CD4-positive, alpha-beta T cell (primary cell): ENCODE measurements around the gene LSM14A. TPM values are rescaled to one million over a fixed set of nuclear protein-coding genes. Genes with fewer than 3 reads are reported as not detected.

Experiments used
- ATAC-seq: fragments of 200-7000 bp; cut with Tn5 transposase; one replicate; pipeline ENCODE4 v1.10.0; 2022; ENCODE audit warnings: mild to moderate bottlenecking; ENCODE audit not compliant: poor library complexity
- CTCF ChIA-PET: fragments of 350-600 bp; sonication (Branson Sonifier 250); formaldehyde crosslinking; loops from one replicate; lab custom pipeline; 2021; ENCODE audit warnings: antibody characterized with exemption, inconsistent platforms; lab: Charles Lee
- POLR2A ChIA-PET: fragments of 350-600 bp; sonication (Branson Sonifier 250); formaldehyde crosslinking; loops from one replicate; lab custom pipeline; 2021; ENCODE audit warnings: antibody characterized with exemption, inconsistent platforms; lab: Charles Lee
- DNase-seq, 14 experiments: peaks; one replicate each; pipeline ENCODE4 v3.0.0-alpha.2; 2013 to 2020; ENCODE audit warnings: mixed read lengths in 2 of 14
- H3K27ac ChIP-seq, 2 donors: one replicate each; pipeline versions ENCODE4 v1.5.1 to v1.7.0; 2013; ENCODE audit warnings: low read length in 2 of 2, low read depth in 1 of 2, mild to moderate bottlenecking in 1 of 2
- H3K27me3 ChIP-seq, 2 experiments: 1 replicate in 1 of 2; 2 replicates in 1 of 2; pipeline versions ENCODE4 v1.6.1 to v1.7.0; 2013; ENCODE audit warnings: low read length in 2 of 2, control low read depth in 1 of 2, mild to moderate bottlenecking in 1 of 2, moderate library complexity in 1 of 2; ENCODE audit not compliant: insufficient read depth in 2 of 2, control insufficient read depth in 1 of 2
- H3K36me3 ChIP-seq: one replicate; pipeline ENCODE4 v1.6.1; 2013; ENCODE audit warnings: low read length, control low read depth; ENCODE audit not compliant: insufficient read depth
- H3K4me1 ChIP-seq: one replicate; pipeline ENCODE4 v1.6.1; 2013; ENCODE audit warnings: low read length, control low read depth; ENCODE audit not compliant: insufficient read depth
- H3K4me3 ChIP-seq: one replicate; pipeline ENCODE4 v1.5.1; 2013; ENCODE audit warnings: mild to moderate bottlenecking, low read length, moderate library complexity
- H3K9me3 ChIP-seq, 2 experiments: 1 replicate in 1 of 2; 2 replicates in 1 of 2; pipeline versions ENCODE4 v1.6.1 to v1.7.0; 2013; ENCODE audit warnings: low read length in 2 of 2, mild to moderate bottlenecking in 2 of 2, control low read depth in 1 of 2, moderate library complexity in 1 of 2; ENCODE audit not compliant: control insufficient read depth in 1 of 2, insufficient read depth in 1 of 2
- H3K27ac Mint-ChIP-seq: one replicate; pipeline ENCODE4 v1.8.0; 2020; ENCODE audit warnings: mixed read lengths
- H3K27me3 Mint-ChIP-seq: one replicate; pipeline ENCODE4 v1.8.0; 2021; ENCODE audit warnings: mixed read lengths
- H3K36me3 Mint-ChIP-seq: one replicate; pipeline ENCODE4 v1.8.0; 2021; ENCODE audit warnings: low read depth, mixed read lengths
- H3K4me1 Mint-ChIP-seq: one replicate; pipeline ENCODE4 v1.8.0; 2021; ENCODE audit warnings: low read depth, mixed read lengths
- H3K4me3 Mint-ChIP-seq: one replicate; pipeline ENCODE4 v1.8.0; 2020; ENCODE audit warnings: mild to moderate bottlenecking, mixed read lengths
- H3K9me3 Mint-ChIP-seq: one replicate; pipeline ENCODE4 v1.8.0; 2020; ENCODE audit warnings: mixed read lengths
- intact Hi-C, 2 experiments: fragments of 100-400 bp; cut with DNase I in 1 of 2; cut with micrococcal nuclease in 1 of 2; formaldehyde crosslinking; loops; one replicate each; pipeline versions ENCODE4 v1.15.1 to v1.9.0; 2023 to 2025; cut with DNase I, micrococcal nuclease
- total RNA-seq, 174 experiments: library from RNA in 2 of 174; stranded (reverse) in 2 of 174; gene quantifications; one replicate each; pipeline ENCODE4 v1.2.3 and lab custom pipeline; 2021 to 2026
- TF ChIP-seq, protein P1 (sequence below): fragments of 200-600 bp; IDR thresholded peaks from one replicate; pipeline ENCODE4 v1.8.0; 2022; ENCODE audit warnings: antibody characterized with exemption, mild to moderate bottlenecking

The LSM14A gene
- total RNA-seq, 2 experiments from 2014 or later = 210 to 217 TPM

DNA sequence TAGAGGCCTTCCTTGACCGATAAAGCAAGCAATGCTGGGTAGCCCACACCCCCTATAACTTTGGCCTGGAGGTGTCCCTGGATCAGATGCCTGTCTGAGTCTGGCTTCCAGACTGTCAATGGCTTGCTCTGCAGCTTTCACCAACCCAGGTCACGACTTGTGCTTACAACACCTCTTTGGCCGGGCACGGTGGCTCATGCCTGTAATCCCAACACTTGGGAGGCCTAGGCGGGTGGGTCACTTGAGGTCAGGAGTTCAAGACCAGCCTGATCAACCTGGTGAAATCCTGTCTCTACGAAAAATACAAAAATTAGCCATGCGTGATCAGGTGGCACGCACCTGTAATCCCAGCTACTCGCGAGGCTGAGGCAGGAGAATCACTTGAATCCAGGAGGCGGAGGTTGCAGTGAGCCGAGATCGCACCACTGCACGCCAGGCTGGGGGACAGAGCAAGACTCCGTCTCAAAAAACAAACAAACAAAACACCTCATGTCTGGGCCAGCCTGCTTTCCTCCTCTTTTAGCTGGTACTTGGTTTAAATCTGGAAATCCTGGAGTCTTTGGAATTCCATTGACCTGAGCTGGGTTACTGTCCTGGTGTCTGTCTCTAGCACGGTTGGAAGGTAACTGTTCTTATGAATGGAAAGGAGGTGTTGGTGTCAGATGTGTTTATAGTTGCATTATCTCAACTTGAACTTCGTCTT, 71.7 kb downstream of the LSM14A start:
- POLR2A ChIA-PET = no interaction called here
- no peak for ATAC-seq
- H3K27me3 Mint-ChIP-seq = no peaks in the 10 kb centered on the region

DNA sequence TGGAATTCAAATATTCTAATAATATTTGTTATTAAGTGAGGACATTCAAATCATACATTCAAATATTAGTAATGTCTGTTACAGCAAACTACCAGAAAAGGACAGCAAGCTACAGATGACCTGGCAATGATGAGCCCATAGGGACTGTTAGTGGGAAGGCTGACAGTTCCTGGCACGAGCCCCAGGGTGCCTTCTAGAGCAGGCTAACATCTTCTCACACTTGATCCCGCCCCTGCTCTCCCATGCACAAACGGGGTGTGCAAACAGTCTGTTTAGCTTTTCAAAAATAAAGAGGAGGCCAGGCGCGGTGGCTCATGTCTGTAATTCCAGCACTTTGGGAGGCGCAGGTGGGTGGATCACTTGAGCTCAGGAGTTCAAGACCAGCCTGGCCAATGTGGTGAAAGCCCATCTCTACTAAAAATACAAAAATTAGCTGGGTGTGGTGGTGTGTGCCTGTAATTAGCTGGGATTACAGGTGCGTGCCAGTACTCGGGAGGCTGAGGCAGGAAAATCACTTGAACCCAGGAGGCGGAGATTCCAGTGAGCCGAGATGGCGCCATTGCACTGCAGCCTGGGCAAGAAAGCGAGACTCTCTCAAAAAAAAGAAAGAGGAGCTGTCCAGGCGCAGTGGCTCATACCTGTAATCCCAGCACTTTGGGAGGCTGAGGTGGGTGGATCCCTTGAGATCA, 72.5 kb downstream of the LSM14A start:
- H3K4me1 Mint-ChIP-seq = peaks cover 5% of the 10 kb centered on the region
- ATAC-seq (no peak), DNase-seq (no peak)
- H3K9me3 Mint-ChIP-seq = no peaks in the 10 kb centered on the region
- H3K27me3 Mint-ChIP-seq = no peaks in the 10 kb centered on the region
- H3K4me3 Mint-ChIP-seq = no peak overlapping the region
- Histone ChIP-seq H3K4me1 (no peaks in the 10 kb centered on the region), H3K9me3 (no peaks in the 10 kb centered on the region), H3K36me3 (no peaks in the 10 kb centered on the region), H3K27me3 (no peaks in the 10 kb centered on the region), H3K27ac (no peak overlapping the region), H3K4me3 (no peak overlapping the region)
- CTCF ChIA-PET = no interaction called here
- POLR2A ChIA-PET = interaction anchor here (0.6 kb wide), 1 partner anchor 42 kb away, joined by 3 read pairs; no protein-coding TSS in a partner anchor
- H3K36me3 Mint-ChIP-seq = no peaks in the 10 kb centered on the region
- intact Hi-C loops = no loop called here
- no peak overlapping the region for H3K27ac Mint-ChIP-seq
- TF ChIP-seq, protein P1, sequence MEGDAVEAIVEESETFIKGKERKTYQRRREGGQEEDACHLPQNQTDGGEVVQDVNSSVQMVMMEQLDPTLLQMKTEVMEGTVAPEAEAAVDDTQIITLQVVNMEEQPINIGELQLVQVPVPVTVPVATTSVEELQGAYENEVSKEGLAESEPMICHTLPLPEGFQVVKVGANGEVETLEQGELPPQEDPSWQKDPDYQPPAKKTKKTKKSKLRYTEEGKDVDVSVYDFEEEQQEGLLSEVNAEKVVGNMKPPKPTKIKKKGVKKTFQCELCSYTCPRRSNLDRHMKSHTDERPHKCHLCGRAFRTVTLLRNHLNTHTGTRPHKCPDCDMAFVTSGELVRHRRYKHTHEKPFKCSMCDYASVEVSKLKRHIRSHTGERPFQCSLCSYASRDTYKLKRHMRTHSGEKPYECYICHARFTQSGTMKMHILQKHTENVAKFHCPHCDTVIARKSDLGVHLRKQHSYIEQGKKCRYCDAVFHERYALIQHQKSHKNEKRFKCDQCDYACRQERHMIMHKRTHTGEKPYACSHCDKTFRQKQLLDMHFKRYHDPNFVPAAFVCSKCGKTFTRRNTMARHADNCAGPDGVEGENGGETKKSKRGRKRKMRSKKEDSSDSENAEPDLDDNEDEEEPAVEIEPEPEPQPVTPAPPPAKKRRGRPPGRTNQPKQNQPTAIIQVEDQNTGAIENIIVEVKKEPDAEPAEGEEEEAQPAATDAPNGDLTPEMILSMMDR = no peak

More for the DNA sequence above, 71.7 kb downstream of the LSM14A start:
- H3K9me3 ChIP-seq = no peaks in the 10 kb centered on the region
- CTCF ChIA-PET = no interaction called here
- no peak for DNase-seq
- H3K36me3 Mint-ChIP-seq = no peaks in the 10 kb centered on the region
- H3K27ac ChIP-seq = no peak overlapping the region
- TF ChIP-seq, protein P1 = no peak
- no peaks in the 10 kb centered on the region for H3K36me3 ChIP-seq
- H3K4me1 ChIP-seq = no peaks in the 10 kb centered on the region
- H3K4me1 Mint-ChIP-seq = peaks cover 5% of the 10 kb centered on the region
- H3K27ac Mint-ChIP-seq = no peak overlapping the region
- intact Hi-C loops = no loop called here
- H3K4me3 ChIP-seq = no peak overlapping the region
- H3K9me3 Mint-ChIP-seq = no peaks in the 10 kb centered on the region
- H3K27me3 ChIP-seq = no peaks in the 10 kb centered on the region
- H3K4me3 Mint-ChIP-seq = no peak overlapping the region

DNA sequence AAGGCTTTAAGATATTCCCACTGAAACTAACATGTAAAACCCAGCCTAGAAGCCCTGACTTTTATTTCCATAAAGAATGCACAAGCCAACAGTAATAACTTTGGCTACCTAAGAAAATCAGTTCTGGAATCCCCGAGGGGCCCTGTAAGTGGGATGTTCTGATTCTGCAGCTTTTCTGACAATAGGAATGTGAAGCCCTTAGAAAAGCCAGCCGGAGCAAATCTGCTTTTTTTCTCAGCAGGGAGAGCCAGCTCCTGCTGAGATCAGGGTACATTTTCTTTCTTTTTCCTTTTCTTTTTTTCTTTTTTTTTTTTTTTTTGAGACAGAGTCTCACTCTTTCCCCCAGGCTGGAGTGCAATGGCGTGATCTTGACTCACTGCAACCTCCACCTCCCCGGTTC, 74.0 kb downstream of the LSM14A start:
- Histone ChIP-seq H3K9me3 (no peaks in the 10 kb centered on the region), H3K27me3 (no peaks in the 10 kb centered on the region), H3K4me3 (no peak overlapping the region), H3K27ac (no peak overlapping the region), H3K36me3 (no peaks in the 10 kb centered on the region), H3K4me1 (no peaks in the 10 kb centered on the region)
- ChIA-PET POLR2A (no interaction called here), CTCF (interaction anchor here (0.7 kb wide), 1 partner anchor 24 kb away, joined by 3 read pairs; no protein-coding TSS in a partner anchor)
- Mint-ChIP-seq H3K4me1 (peaks cover 4% of the 10 kb centered on the region), H3K9me3 (no peaks in the 10 kb centered on the region), H3K36me3 (no peaks in the 10 kb centered on the region), H3K27me3 (no peaks in the 10 kb centered on the region), H3K27ac (no peak overlapping the region), H3K4me3 (no peak overlapping the region)
- TF ChIP-seq, protein P1 = no peak
- intact Hi-C loops = no loop called here
- no peak for DNase-seq
- ATAC-seq = no peak
